ENCODE data around the gene KRABD2.

DNA sequence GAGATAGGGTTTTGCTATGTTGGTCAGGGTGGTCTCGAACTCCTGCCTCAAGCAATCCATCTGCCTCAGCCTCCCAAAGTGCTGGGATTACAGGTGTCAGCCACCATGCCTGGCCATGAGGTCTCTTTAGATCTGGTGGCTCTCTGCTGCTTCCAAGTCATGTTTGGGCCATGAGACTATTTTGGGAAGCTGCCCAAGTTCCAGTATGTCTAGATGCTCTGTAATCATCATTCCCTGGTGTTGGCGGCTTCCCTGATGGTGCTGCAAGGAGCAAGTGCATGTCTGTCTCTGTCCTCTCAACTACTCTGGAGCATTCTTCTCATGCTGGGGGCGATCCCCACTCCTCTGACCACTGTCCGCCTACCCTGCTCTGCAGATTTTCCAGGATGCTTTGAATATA lies 43.2 kb downstream of the KRABD2 start:
- TF ChIP-seq, protein P1, sequence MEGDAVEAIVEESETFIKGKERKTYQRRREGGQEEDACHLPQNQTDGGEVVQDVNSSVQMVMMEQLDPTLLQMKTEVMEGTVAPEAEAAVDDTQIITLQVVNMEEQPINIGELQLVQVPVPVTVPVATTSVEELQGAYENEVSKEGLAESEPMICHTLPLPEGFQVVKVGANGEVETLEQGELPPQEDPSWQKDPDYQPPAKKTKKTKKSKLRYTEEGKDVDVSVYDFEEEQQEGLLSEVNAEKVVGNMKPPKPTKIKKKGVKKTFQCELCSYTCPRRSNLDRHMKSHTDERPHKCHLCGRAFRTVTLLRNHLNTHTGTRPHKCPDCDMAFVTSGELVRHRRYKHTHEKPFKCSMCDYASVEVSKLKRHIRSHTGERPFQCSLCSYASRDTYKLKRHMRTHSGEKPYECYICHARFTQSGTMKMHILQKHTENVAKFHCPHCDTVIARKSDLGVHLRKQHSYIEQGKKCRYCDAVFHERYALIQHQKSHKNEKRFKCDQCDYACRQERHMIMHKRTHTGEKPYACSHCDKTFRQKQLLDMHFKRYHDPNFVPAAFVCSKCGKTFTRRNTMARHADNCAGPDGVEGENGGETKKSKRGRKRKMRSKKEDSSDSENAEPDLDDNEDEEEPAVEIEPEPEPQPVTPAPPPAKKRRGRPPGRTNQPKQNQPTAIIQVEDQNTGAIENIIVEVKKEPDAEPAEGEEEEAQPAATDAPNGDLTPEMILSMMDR (IDR thresholded peaks at IDR 0.05), result no peak
- TF ChIP-seq POLR2A (IDR thresholded peaks at IDR 0.05), result no peak

All from Peyer's patch (tissue), 4 donors.